ENCODE measurements around the gene CHRNA3. TPM values are rescaled to one million over a fixed set of nuclear protein-coding genes. Genes with fewer than 3 reads are reported as not detected.

CHRNA3 gene
- total RNA-seq, 2 donors from 2014 or later = 0.52 TPM; not detected in 1

GRCh38 chr15:78634210-78635145 lies 13.7 kb upstream of the CHRNA3 start:
- Histone ChIP-seq H3K9me3 (peaks cover 0 to 4% (median 0%) of the 10 kb centered on the region in 3 donors), H3K27ac (no peak overlapping the region), H3K4me1 (no peaks in the 10 kb centered on the region), H3K27me3 (no peaks in the 10 kb centered on the region), H3K4me3 (no peak overlapping the region), H3K36me3 (replicated peaks in 1 of 2; ENCODE audit: insufficient read depth in 1 of 2, low read depth in 2 of 2) (no peaks in the 10 kb centered on the region)
- WGBS, 2 donors = 74 to 93% methylated on average over 1 to 12 of the region's 12 CpGs
- intact Hi-C loops (cut with DNase I) = no loop called here
- DNase-seq (no peak), ATAC-seq (no peak)
- no peak for TF ChIP-seq POLR2A (IDR thresholded peaks at IDR 0.05)
- no peak for TF ChIP-seq CTCF (IDR thresholded peaks at IDR 0.05)

GRCh38 chr15:78633348-78633747 lies 12.6 kb upstream of the CHRNA3 start:
- Histone ChIP-seq H3K4me3 (no peak overlapping the region), H3K36me3 (replicated peaks in 1 of 2; ENCODE audit: insufficient read depth in 1 of 2, low read depth in 2 of 2) (no peaks in the 10 kb centered on the region), H3K9me3 (peaks cover 0 to 4% (median 0%) of the 10 kb centered on the region in 3 donors), H3K27ac (no peak overlapping the region), H3K4me1 (no peaks in the 10 kb centered on the region), H3K27me3 (no peaks in the 10 kb centered on the region)
- DNase-seq (no peak), ATAC-seq (no peak)
- TF ChIP-seq POLR2A (IDR thresholded peaks at IDR 0.05) (no peak), CTCF (IDR thresholded peaks at IDR 0.05) (no peak)
- WGBS, 2 donors = 86 to 91% methylated on average over 2 of the region's 2 CpGs
- intact Hi-C loops (cut with DNase I) = no loop called here

- no peaks in the 10 kb centered on the region for H3K36me3 ChIP-seq (replicated peaks in 1 of 2; ENCODE audit: insufficient read depth in 1 of 2, low read depth in 2 of 2)
- peaks cover 0 to 4% (median 0%) of the 10 kb centered on the region in 3 donors for H3K9me3 ChIP-seq
- no peak overlapping the region for H3K4me3 ChIP-seq
- intact Hi-C loops (cut with DNase I) = no loop called here
- H3K4me1 ChIP-seq = no peaks in the 10 kb centered on the region
- ATAC-seq (no peak), DNase-seq (no peak)
- TF ChIP-seq POLR2A (IDR thresholded peaks at IDR 0.05) (no peak), CTCF (IDR thresholded peaks at IDR 0.05) (no peak)
- H3K27ac ChIP-seq = no peak overlapping the region
- WGBS, 2 donors = 79 to 94% methylated on average over 1 to 9 of the region's 9 CpGs
- H3K27me3 ChIP-seq = no peaks in the 10 kb centered on the region
These were observed 10.3 kb upstream of the CHRNA3 start for GRCh38 chr15:78630886-78631633.

GRCh38 chr15:78629716-78630065 lies 8.9 kb upstream of the CHRNA3 start:
- 83 to 84% methylated on average over 12 of the region's 12 CpGs for WGBS, 2 donors
- Histone ChIP-seq H3K27ac (no peak overlapping the region), H3K4me1 (no peaks in the 10 kb centered on the region), H3K9me3 (peaks cover 0 to 4% (median 0%) of the 10 kb centered on the region in 3 donors), H3K36me3 (replicated peaks in 1 of 2; ENCODE audit: insufficient read depth in 1 of 2, low read depth in 2 of 2) (no peaks in the 10 kb centered on the region), H3K4me3 (no peak overlapping the region), H3K27me3 (no peaks in the 10 kb centered on the region)
- ATAC-seq (no peak), DNase-seq (no peak)
- TF ChIP-seq CTCF (IDR thresholded peaks at IDR 0.05) (no peak), POLR2A (IDR thresholded peaks at IDR 0.05) (no peak)
- intact Hi-C loops (cut with DNase I) = loop anchor here (10.0 kb wide), 1 partner anchor 75 kb away; no protein-coding TSS in a partner anchor

All from body of pancreas (tissue), 4 donors.